ENCODE measurements around the gene ARHGEF26. TPM values are rescaled to one million over a fixed set of nuclear protein-coding genes. Genes with fewer than 3 reads are reported as not detected.

ARHGEF26 gene
- total RNA-seq, 1 experiment from 2014 or later = 13.7 TPM

DNA sequence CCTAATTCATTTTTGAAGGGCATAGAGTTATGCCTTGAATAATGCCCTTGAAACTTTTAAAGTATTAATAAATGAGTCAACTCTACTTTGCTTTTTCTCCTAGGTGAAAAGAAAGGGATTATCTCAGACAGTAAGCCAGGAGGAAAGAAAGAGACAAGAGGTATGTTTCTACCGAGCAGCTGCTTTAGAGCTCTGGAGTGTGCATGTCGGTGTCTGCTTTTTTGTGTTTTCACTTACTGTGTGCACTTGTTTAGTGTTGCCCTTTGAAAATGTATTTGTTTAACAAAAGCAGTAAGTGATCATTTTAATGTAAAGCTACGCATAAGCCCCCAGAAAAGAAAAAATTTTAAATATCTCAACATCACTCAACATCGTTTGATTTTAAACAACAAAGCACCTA is 28.1 kb downstream of the ARHGEF26 start:
- Histone ChIP-seq H3K23me2 (ENCODE audit: insufficient read length, low read depth, low read length, poor library complexity, severe bottlenecking) (no peaks in the 10 kb centered on the region), H2BK5ac (ENCODE audit: insufficient read length, low read length) (no peak overlapping the region), H3K4me2 (ENCODE audit: insufficient read depth, insufficient read length, low read length) (no peak overlapping the region), H3K23ac (ENCODE audit: insufficient read length, low read depth, low read length) (no peak overlapping the region), H3K4me1 (ENCODE audit: insufficient read depth, low read length) (no peaks in the 10 kb centered on the region), H4K8ac (replicated peaks; ENCODE audit: insufficient read length, low read depth, low read length) (no peak overlapping the region), H3K56ac (ENCODE audit: insufficient read length, low read depth, low read length) (no peak overlapping the region), H3K27me3 (ENCODE audit: insufficient read depth, low read length) (no peaks in the 10 kb centered on the region), H4K91ac (ENCODE audit: insufficient read length, low read depth, low read length) (no peak overlapping the region), H2AK5ac (ENCODE audit: insufficient read length, low read length) (no peak overlapping the region), H3K79me1 (ENCODE audit: insufficient read depth, low read depth, low read length, poor library complexity, severe bottlenecking) (peaks cover 2% of the 10 kb centered on the region), H4K5ac (ENCODE audit: insufficient read length, low read depth, low read length) (no peak overlapping the region), H3K9me3 (ENCODE audit: control insufficient read depth, low read depth, low read length) (no peaks in the 10 kb centered on the region), H3K79me2 (ENCODE audit: insufficient read depth, low read length) (no peaks in the 10 kb centered on the region), H2BK120ac (ENCODE audit: low read depth, low read length, poor library complexity, severe bottlenecking) (no peak overlapping the region), H2BK15ac (ENCODE audit: low read depth, low read length) (no peak overlapping the region), H3K9ac (ENCODE audit: extremely low read depth, insufficient read length, low read length) (no peak overlapping the region), H3K14ac (ENCODE audit: insufficient read depth, low read length) (no peak overlapping the region), H3K18ac (ENCODE audit: insufficient read length, low read depth, low read length) (no peak overlapping the region), H4K20me1 (ENCODE audit: control insufficient read depth, insufficient read depth, insufficient read length) (no peaks in the 10 kb centered on the region), H3K27ac (ENCODE audit: insufficient read length, low read depth, low read length) (no peak overlapping the region), H3T11ph (ENCODE audit: low read length) (no peak overlapping the region), H2BK20ac (ENCODE audit: low read depth, low read length, poor library complexity, severe bottlenecking) (no peak overlapping the region), H2AFZ (ENCODE audit: low read length) (no peak overlapping the region), H3K4ac (ENCODE audit: low read depth, low read length) (no peak overlapping the region), H2BK12ac (ENCODE audit: insufficient read length, low read depth, low read length) (no peak overlapping the region)
- no peaks in the 10 kb centered on the region for H3K27me3 Mint-ChIP-seq (ENCODE audit: low read depth)
- H3K27ac Mint-ChIP-seq = peak overlapping the region in 1 of 3 experiments; percentile 7; a peak in 1 of 7 replicates
- H3K9me3 Mint-ChIP-seq = no peaks in the 10 kb centered on the region
- no peak for DNase-seq
- TF ChIP-seq, protein P1, sequence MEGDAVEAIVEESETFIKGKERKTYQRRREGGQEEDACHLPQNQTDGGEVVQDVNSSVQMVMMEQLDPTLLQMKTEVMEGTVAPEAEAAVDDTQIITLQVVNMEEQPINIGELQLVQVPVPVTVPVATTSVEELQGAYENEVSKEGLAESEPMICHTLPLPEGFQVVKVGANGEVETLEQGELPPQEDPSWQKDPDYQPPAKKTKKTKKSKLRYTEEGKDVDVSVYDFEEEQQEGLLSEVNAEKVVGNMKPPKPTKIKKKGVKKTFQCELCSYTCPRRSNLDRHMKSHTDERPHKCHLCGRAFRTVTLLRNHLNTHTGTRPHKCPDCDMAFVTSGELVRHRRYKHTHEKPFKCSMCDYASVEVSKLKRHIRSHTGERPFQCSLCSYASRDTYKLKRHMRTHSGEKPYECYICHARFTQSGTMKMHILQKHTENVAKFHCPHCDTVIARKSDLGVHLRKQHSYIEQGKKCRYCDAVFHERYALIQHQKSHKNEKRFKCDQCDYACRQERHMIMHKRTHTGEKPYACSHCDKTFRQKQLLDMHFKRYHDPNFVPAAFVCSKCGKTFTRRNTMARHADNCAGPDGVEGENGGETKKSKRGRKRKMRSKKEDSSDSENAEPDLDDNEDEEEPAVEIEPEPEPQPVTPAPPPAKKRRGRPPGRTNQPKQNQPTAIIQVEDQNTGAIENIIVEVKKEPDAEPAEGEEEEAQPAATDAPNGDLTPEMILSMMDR (conservative IDR thresholded peaks at IDR 0.05) = no peak
- peaks cover 0 to 9% (median 0%) of the 10 kb centered on the region in 3 experiments; a peak in 2 of 7 replicates for H3K36me3 Mint-ChIP-seq (ENCODE audit: insufficient read depth in 1 of 3, low read depth in 3 of 3)
- H3K4me1 Mint-ChIP-seq = peaks cover 24 to 29% of the 10 kb centered on the region in 2 experiments
- WGBS (ENCODE audit: extremely low coverage, insufficient read length, low lambda C conversion rate) = no CpG with 5 or more reads among the region's 4 CpGs
- H3K4me3 Mint-ChIP-seq = no peak overlapping the region

All from H9 (cell line).